HG03045 (cell line): ENCODE data around the gene SLC46A3.
"Not testable (repeated sequence)": the region's sequence is repeated elsewhere in the genome, so short reads cannot be mapped to it uniquely, and the experiment has no call there.

Source experiments
- ATAC-seq: cut with Tn5 transposase; IDR thresholded peaks from one replicate; pipeline ENCODE4 v1.9.1; 2021; ENCODE audit warnings: mild to moderate bottlenecking, moderate library complexity; ENCODE audit not compliant: unreplicated experiment

SLC46A3 gene

GRCh38 chr13:28718543-28719226 lies at the start of gene SLC46A3:
Gene SLC46A3 (minus strand): TSS chr13:28718970. CDS start chr13:28717998, 972 bp downstream.
- peak; percentile 99 for ATAC-seq

- no peak for ATAC-seq
Measured at GRCh38 chr13:28763887-28764286, 45.1 kb upstream of the SLC46A3 start.

GRCh38 chr13:28761586-28761985 lies 42.8 kb upstream of the SLC46A3 start:
- no peak for ATAC-seq

- no peak for ATAC-seq
Measured at GRCh38 chr13:28755546-28755870, 36.7 kb upstream of the SLC46A3 start.

GRCh38 chr13:28754698-28755545 lies 36.2 kb upstream of the SLC46A3 start:
- no peak for ATAC-seq

GRCh38 chr13:28753946-28754345 lies 35.2 kb upstream of the SLC46A3 start:
- no peak for ATAC-seq

- ATAC-seq = no peak
Measured at GRCh38 chr13:28753208-28753892, 34.6 kb upstream of the SLC46A3 start.

- ATAC-seq = no peak
Measured at GRCh38 chr13:28751175-28751960, 32.6 kb upstream of the SLC46A3 start.

- no peak for ATAC-seq
Measured at GRCh38 chr13:28750187-28751045, 31.6 kb upstream of the SLC46A3 start.

GRCh38 chr13:28747851-28748250 lies 29.1 kb upstream of the SLC46A3 start:
- no peak for ATAC-seq

- ATAC-seq = no peak
Measured at GRCh38 chr13:28746287-28746612, 27.5 kb upstream of the SLC46A3 start.

- no peak for ATAC-seq
Measured at GRCh38 chr13:28744656-28745055, 25.9 kb upstream of the SLC46A3 start.

- ATAC-seq = no peak
Measured at GRCh38 chr13:28744091-28744536, 25.3 kb upstream of the SLC46A3 start.

GRCh38 chr13:28743499-28744083 lies 24.8 kb upstream of the SLC46A3 start:
- no peak for ATAC-seq

GRCh38 chr13:28743020-28743419 lies 24.2 kb upstream of the SLC46A3 start:
- ATAC-seq = no peak

GRCh38 chr13:28742445-28742844 lies 23.7 kb upstream of the SLC46A3 start:
- not testable (repeated sequence) for ATAC-seq

- ATAC-seq = no peak
Measured at GRCh38 chr13:28741084-28741491, 22.3 kb upstream of the SLC46A3 start.

- ATAC-seq = no peak
Measured at GRCh38 chr13:28739376-28739775, 20.6 kb upstream of the SLC46A3 start.

GRCh38 chr13:28735481-28736029 lies 16.8 kb upstream of the SLC46A3 start:
- ATAC-seq = no peak
